Loucy (cell line): ENCODE data around the gene LDLRAD4.

Experiments
- H2AFZ ChIP-seq: fragments of 200-600 bp; sonication (generic); 2 replicates; pipeline ENCODE4 v1.6.0; 2016; ENCODE audit warnings: antibody characterized with exemption, mild to moderate bottlenecking, low read length, moderate library complexity
- H3F3A ChIP-seq: fragments of 200-600 bp; 2 replicates; pipeline ENCODE4 v1.6.0; 2016; ENCODE audit warnings: antibody characterized with exemption, low read depth, mild to moderate bottlenecking
- H3K27me3 ChIP-seq: fragments of 200-600 bp; sonication (generic); 2 replicates; pipeline ENCODE4 v1.6.1; 2014; ENCODE audit warnings: low read length, mild to moderate bottlenecking; ENCODE audit not compliant: insufficient read depth, poor library complexity, severe bottlenecking
- H3K36me3 ChIP-seq: fragments of 200-600 bp; sonication (generic); 2 replicates; pipeline ENCODE4 v1.6.1; 2016; ENCODE audit warnings: low read length; ENCODE audit not compliant: insufficient read depth
- H3K4me1 ChIP-seq: fragments of 200-600 bp; sonication (generic); 2 replicates; pipeline ENCODE4 v1.5.1; 2014; ENCODE audit warnings: low read length, mild to moderate bottlenecking; ENCODE audit not compliant: insufficient read depth, poor library complexity, severe bottlenecking
- H3K4me2 ChIP-seq: fragments of 200-600 bp; sonication (generic); 2 replicates; pipeline ENCODE4 v1.6.0; 2014; ENCODE audit warnings: antibody characterized with exemption, low read length, low read depth, mild to moderate bottlenecking; ENCODE audit not compliant: poor library complexity, severe bottlenecking
- H3K4me3 ChIP-seq: fragments of 200-600 bp; sonication (generic); 2 replicates; pipeline ENCODE4 v1.5.1; 2014; ENCODE audit warnings: low read length, mild to moderate bottlenecking, mixed read lengths; ENCODE audit not compliant: poor library complexity, severe bottlenecking
- H3K79me2 ChIP-seq: fragments of 200-600 bp; sonication (generic); 2 replicates; pipeline ENCODE4 v1.6.1; 2014; ENCODE audit warnings: low read length; ENCODE audit not compliant: insufficient read depth
- H3K9ac ChIP-seq: fragments of 200-600 bp; sonication (generic); 2 replicates; pipeline ENCODE4 v1.6.0; 2014; ENCODE audit warnings: mild to moderate bottlenecking, low read depth, low read length, moderate library complexity; ENCODE audit not compliant: poor library complexity, severe bottlenecking
- H3K9me2 ChIP-seq: fragments of 200-600 bp; sonication (generic); replicated peaks from 2 replicates; pipeline ENCODE4 v1.6.1; 2016; ENCODE audit warnings: low read depth, low read length, mixed read lengths
- H3K9me3 ChIP-seq: fragments of 200-600 bp; sonication (generic); 2 replicates; pipeline ENCODE4 v1.6.1; 2014; ENCODE audit warnings: mild to moderate bottlenecking, antibody characterized with exemption, low read length, low read depth; ENCODE audit not compliant: insufficient read depth
- H4K20me1 ChIP-seq: fragments of 200-600 bp; sonication (generic); 2 replicates; pipeline ENCODE4 v1.6.0; 2014; ENCODE audit warnings: antibody characterized with exemption, low read length, mild to moderate bottlenecking; ENCODE audit not compliant: insufficient read depth, poor library complexity, severe bottlenecking
- EZH2phosphoT487 ChIP-seq: fragments of 200-600 bp; IDR thresholded peaks from 2 replicates; pipeline ENCODE4 v1.6.1; 2018; ENCODE audit warnings: antibody characterized with exemption, mild to moderate bottlenecking, moderate library complexity, borderline replicate concordance
- TF ChIP-seq, protein P1 (sequence below): fragments of 200-600 bp; sonication (generic); conservative IDR thresholded peaks from 2 replicates; pipeline ENCODE4 v1.5.1; 2014; ENCODE audit warnings: mild to moderate bottlenecking, antibody characterized with exemption, low read length

Gene LDLRAD4

DNA sequence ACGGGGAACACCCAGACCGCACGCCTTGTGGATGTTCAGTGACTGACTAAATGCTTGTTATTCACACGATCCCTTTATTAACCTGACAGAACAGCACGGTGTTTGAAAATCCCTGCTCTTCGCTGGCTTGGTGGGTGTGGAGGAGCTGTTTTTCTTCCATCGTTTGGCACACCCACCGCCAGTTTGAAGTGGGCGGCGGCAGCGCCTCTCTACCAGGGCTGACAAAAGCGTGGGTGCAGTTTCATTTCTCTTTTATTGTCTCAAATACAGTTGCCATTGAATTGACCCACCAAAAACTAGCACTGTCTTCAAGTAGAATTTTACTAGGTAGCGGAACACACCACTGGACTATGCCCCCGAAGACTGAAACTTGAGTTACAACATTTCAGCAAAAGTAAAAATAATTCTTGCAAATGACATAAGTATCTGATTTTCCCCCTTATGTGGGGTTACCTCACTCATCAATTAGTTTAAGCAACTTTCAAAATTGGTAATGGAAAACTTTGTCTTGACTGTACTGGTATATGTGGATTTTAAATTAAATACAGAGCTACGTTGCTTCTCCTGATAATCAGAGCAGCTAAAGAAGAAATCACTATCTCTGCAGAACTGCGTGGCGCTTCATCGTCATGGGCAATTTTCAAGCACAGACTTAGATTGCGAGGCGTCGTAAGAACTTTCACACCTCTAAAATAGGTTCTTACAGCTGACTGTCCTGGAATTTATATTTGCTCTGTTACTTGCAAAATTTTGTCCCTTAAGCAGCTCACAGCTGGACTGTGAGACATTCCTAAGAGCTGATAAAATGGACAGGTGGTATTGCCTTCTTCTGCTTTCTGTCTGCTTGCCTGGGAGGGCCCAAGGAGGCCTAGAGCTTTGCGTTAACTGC lies 60.9 kb downstream of the LDLRAD4 start:
- no peak overlapping the region for H3K9ac ChIP-seq
- no peaks in the 10 kb centered on the region for H3K4me1 ChIP-seq
- no peak overlapping the region for H2AFZ ChIP-seq
- no peak overlapping the region for H3K4me3 ChIP-seq
- peaks cover 12% of the 10 kb centered on the region; the same call in 1 of the 2 replicates for H3K79me2 ChIP-seq
- TF ChIP-seq, protein P1, sequence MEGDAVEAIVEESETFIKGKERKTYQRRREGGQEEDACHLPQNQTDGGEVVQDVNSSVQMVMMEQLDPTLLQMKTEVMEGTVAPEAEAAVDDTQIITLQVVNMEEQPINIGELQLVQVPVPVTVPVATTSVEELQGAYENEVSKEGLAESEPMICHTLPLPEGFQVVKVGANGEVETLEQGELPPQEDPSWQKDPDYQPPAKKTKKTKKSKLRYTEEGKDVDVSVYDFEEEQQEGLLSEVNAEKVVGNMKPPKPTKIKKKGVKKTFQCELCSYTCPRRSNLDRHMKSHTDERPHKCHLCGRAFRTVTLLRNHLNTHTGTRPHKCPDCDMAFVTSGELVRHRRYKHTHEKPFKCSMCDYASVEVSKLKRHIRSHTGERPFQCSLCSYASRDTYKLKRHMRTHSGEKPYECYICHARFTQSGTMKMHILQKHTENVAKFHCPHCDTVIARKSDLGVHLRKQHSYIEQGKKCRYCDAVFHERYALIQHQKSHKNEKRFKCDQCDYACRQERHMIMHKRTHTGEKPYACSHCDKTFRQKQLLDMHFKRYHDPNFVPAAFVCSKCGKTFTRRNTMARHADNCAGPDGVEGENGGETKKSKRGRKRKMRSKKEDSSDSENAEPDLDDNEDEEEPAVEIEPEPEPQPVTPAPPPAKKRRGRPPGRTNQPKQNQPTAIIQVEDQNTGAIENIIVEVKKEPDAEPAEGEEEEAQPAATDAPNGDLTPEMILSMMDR = no peak
- TF ChIP-seq EZH2phosphoT487 = no peak
- no peaks in the 10 kb centered on the region for H3F3A ChIP-seq
- H4K20me1 ChIP-seq = no peaks in the 10 kb centered on the region
- H3K27me3 ChIP-seq = no peaks in the 10 kb centered on the region
- peaks cover 31% of the 10 kb centered on the region; the same call in 1 of the 2 replicates for H3K36me3 ChIP-seq
- H3K4me2 ChIP-seq = no peak overlapping the region
- no peaks in the 10 kb centered on the region for H3K9me3 ChIP-seq
- H3K9me2 ChIP-seq = no peaks in the 10 kb centered on the region

DNA sequence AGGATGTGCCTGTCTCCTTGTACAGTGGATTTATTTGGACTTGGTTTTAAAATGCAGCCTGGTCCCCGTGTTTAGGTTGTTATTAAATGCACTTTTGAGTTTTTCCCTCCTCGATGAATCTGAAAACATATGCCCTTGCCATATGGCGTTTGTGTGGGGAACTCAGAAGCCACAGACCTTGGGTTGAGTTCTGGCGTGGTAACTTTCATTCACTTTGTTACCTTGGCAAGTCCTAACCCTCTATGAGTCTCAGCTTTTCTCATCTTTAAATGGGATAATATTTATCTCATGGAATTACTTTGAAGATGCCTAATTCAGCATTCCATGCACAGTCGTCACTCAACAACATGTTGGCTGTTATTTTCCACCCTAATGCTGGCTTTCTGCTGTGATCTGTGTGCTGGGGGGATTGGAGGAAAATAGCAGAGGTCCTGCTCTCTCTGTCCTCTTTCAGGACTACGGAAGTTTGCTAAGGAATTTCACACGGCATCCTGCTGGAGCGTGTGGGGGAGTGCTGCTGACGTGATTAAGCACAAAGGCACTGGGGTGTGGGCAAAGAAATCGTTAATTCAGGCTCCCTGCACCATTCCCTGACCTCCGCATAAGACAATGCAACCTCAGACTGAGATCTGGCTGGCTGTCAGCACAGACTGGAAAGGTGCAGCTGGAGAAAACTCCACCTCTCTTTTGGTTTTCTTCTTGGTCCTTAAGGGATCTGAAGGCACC lies 61.7 kb downstream of the LDLRAD4 start:
- no peaks in the 10 kb centered on the region for H4K20me1 ChIP-seq
- no peaks in the 10 kb centered on the region for H3K27me3 ChIP-seq
- H3K4me2 ChIP-seq = no peak overlapping the region

DNA sequence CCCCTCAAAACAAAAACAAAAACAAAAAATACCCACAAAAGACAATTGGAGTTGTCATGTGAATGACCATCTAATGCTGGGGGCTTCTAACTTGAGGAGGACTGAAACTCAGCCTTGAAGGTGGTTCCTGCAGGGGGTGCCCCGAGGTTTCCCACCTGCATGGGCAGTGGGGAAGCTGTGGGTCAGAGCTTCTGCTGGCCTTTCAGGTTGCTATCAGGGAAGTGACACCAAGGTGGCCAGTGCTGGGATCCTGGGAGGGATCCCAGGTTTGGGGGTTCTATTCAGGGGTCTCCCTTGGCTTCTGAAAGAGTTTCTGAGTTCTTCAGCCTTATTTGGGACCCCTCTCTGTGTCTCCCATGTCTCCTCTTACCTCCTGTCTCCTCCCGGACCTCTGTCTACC lies 62.8 kb downstream of the LDLRAD4 start:
- Histone ChIP-seq H3K4me3 (no peak overlapping the region), H3F3A (no peaks in the 10 kb centered on the region), H3K9me2 (no peaks in the 10 kb centered on the region), H3K27me3 (no peaks in the 10 kb centered on the region), H3K4me2 (no peak overlapping the region), H3K9me3 (no peaks in the 10 kb centered on the region), H3K36me3 (peaks cover 31% of the 10 kb centered on the region; the same call in 1 of the 2 replicates), H2AFZ (no peak overlapping the region), H4K20me1 (no peaks in the 10 kb centered on the region), H3K4me1 (no peaks in the 10 kb centered on the region), H3K9ac (no peak overlapping the region), H3K79me2 (peaks cover 8% of the 10 kb centered on the region; the same call in 1 of the 2 replicates)
- TF ChIP-seq, protein P1 = no peak
- no peak for TF ChIP-seq EZH2phosphoT487

More for the DNA sequence above, 61.7 kb downstream of the LDLRAD4 start:
- no peaks in the 10 kb centered on the region for H3K9me3 ChIP-seq
- H3K79me2 ChIP-seq = peaks cover 12% of the 10 kb centered on the region; the same call in 1 of the 2 replicates
- no peak overlapping the region for H2AFZ ChIP-seq
- H3K4me1 ChIP-seq = no peaks in the 10 kb centered on the region
- no peak for TF ChIP-seq EZH2phosphoT487
- TF ChIP-seq, protein P1 = no peak
- H3K9me2 ChIP-seq = no peaks in the 10 kb centered on the region
- peaks cover 31% of the 10 kb centered on the region; the same call in 1 of the 2 replicates for H3K36me3 ChIP-seq
- no peak overlapping the region for H3K9ac ChIP-seq
- H3F3A ChIP-seq = no peaks in the 10 kb centered on the region
- no peak overlapping the region for H3K4me3 ChIP-seq
